Testis (tissue), 3 donors: ENCODE measurements around the gene CSNK2A2. TPM values are rescaled to one million over a fixed set of nuclear protein-coding genes. Genes with fewer than 3 reads are reported as not detected.
A peak's percentile ranks its signal among the peaks of the same experiment; 100 is the strongest.

Experiments
- DNase-seq: peaks from one replicate; pipeline ENCODE4 v3.0.0-alpha.2; 2019
- H3K27ac ChIP-seq, 2 donors: fragments of 200-600 bp; sonication (generic); one replicate each; pipeline ENCODE4 v1.5.1; 2019
- H3K27me3 ChIP-seq: fragments of 200-600 bp; sonication (generic); one replicate; pipeline ENCODE4 v1.5.1; 2019
- H3K36me3 ChIP-seq: fragments of 200-600 bp; sonication (generic); one replicate; pipeline ENCODE4 v1.5.1; 2017; ENCODE audit warnings: low read depth; ENCODE audit errors: missing control alignments
- H3K4me1 ChIP-seq: fragments of 200-600 bp; sonication (generic); one replicate; pipeline ENCODE4 v1.5.1; 2019
- H3K4me3 ChIP-seq, 2 donors: fragments of 200-600 bp; sonication (generic); one replicate each; pipeline ENCODE4 v1.5.1; 2017 to 2019
- H3K9me3 ChIP-seq: fragments of 200-600 bp; sonication (generic); one replicate; pipeline ENCODE4 v1.5.1; 2017
- CTCF ChIP-seq, 3 experiments: fragments of 450-650 bp in 2 of 3; fragments of 200-600 bp in 1 of 3; sonication (generic) in 1 of 3; IDR thresholded peaks; one replicate each; pipeline ENCODE4 v1.5.1; 2016 to 2019; ENCODE audit warnings: antibody characterized with exemption in 3 of 3, mild to moderate bottlenecking in 2 of 3, moderate library complexity in 1 of 3
- POLR2A ChIP-seq: fragments of 450-650 bp; IDR thresholded peaks from one replicate; pipeline ENCODE4 v1.6.1; 2017; ENCODE audit warnings: antibody characterized with exemption, mild to moderate bottlenecking, moderate library complexity
- WGBS, 2 donors: methylation state at CpG; one replicate each; pipeline ENCODE4 v1.1.5; 2018; 5-methylcytosine and 5-hydroxymethylcytosine counted together
- intact Hi-C: fragments of 100-400 bp; cut with DNase I; formaldehyde crosslinking; loops from one replicate; pipeline ENCODE4 v1.15.1; 2023; ENCODE audit warnings: low total_unique reads
- polyA plus RNA-seq: library from polyadenylated mRNA; stranded (reverse); fragments of 350-450 nt; fragmentation: Illumina TruSeq; extraction: RNeasy Lipid Tissue Mini Kit (QIAGEN cat#74804); gene quantifications from one replicate; pipeline ENCODE4 v1.2.3, GENCODE V29; 2014; ENCODE audit warnings: low read depth, low replicate concordance; ENCODE audit not compliant: insufficient read depth
- total RNA-seq, 2 donors: library from RNA; depleted of rRNA; stranded (reverse); fragments of >200 nt; gene quantifications; one replicate each; pipeline ENCODE4 v1.2.3, GENCODE V29; 2016

The CSNK2A2 gene
- total and polyA plus RNA-seq, 3 donors from 2014 or later = 101 to 299 (median 119) TPM

DNA sequence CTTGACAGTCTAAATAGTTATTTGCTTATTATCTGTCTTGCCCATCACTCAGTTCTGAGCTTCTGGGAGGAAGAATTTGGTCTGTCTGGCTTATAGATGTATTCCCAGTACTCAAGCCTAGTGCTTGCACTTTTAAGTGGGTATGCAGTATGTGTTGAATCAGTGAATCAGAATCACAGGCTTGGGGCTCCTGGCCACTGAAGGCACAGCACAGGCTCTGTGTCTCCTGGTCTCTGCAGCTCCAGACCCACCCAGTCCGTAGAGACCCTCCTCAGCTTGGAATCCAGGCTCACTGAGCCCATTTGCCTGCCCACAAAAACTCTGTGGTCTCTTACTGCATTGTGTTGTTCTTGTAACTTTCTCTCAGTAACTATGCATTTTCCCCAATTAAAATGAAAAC lies 49.4 kb downstream of the CSNK2A2 start:
- DNase-seq = no peak
- no peaks in the 10 kb centered on the region for H3K36me3 ChIP-seq
- no peaks in the 10 kb centered on the region for H3K4me1 ChIP-seq
- no peak for TF ChIP-seq POLR2A
- no peak for TF ChIP-seq CTCF (IDR thresholded peaks at IDR 0.05)
- no peak overlapping the region for H3K4me3 ChIP-seq
- WGBS, 2 donors = 83 to 100% methylated on average over 1 of the region's 1 CpG
- no peaks in the 10 kb centered on the region for H3K27me3 ChIP-seq
- no peaks in the 10 kb centered on the region for H3K9me3 ChIP-seq
- H3K27ac ChIP-seq = no peak overlapping the region
- intact Hi-C loops = no loop called here

- intact Hi-C loops = no loop called here
- Histone ChIP-seq H3K4me3 (no peak overlapping the region), H3K27ac (no peak overlapping the region), H3K9me3 (no peaks in the 10 kb centered on the region), H3K27me3 (no peaks in the 10 kb centered on the region), H3K36me3 (no peaks in the 10 kb centered on the region), H3K4me1 (no peaks in the 10 kb centered on the region)
- WGBS, 2 donors = 94 to 97% methylated on average over 2 of the region's 2 CpGs
- DNase-seq = no peak
- no peak for TF ChIP-seq POLR2A
- no peak for TF ChIP-seq CTCF (IDR thresholded peaks at IDR 0.05)
Observed at GRCh38 chr16:58148099-58148498, 49.8 kb downstream of the CSNK2A2 start.

DNA sequence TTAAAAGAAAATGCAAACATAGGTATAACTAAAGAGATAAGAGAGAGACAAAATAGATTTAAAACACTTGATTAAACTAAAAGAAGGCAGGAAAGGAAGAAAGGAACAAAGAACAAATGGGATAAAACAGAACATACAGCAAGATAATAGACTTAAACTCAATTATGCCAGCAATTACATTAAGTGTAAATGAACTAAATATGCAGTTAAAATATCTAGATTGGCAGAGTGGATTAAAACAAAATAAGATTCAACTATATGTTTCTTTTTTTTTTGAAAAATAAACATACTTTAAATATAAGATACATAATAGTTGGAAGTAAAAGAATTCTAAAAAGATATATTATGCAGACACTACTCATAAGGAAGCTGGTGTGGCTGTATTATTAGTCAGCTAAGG lies 59.1 kb downstream of the CSNK2A2 start:
- no peaks in the 10 kb centered on the region for H3K36me3 ChIP-seq
- H3K4me1 ChIP-seq = no peaks in the 10 kb centered on the region
- intact Hi-C loops = no loop called here
- DNase-seq = no peak
- H3K27ac ChIP-seq = no peak overlapping the region
- no peaks in the 10 kb centered on the region for H3K27me3 ChIP-seq
- TF ChIP-seq CTCF (IDR thresholded peaks at IDR 0.05) = no peak
- TF ChIP-seq POLR2A = no peak
- H3K4me3 ChIP-seq = no peak overlapping the region
- no peaks in the 10 kb centered on the region for H3K9me3 ChIP-seq

DNA sequence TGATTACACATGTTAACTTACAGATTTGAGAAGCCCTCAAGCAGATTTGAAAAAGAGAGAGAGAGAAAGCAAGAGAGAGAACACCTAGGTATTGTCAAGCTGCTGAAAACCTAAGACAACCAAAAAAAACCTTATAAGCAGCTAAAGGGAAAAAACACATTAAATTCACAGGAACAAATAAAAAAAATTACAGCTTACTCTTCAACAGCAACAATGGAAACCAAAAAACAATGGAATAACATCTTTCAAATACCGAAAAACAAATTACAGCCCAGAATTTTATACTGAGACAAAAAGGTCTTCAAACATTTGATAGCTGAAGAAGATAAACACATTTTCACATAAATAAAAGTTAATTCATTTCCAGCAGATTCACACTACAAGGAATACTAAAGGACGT lies 60.3 kb downstream of the CSNK2A2 start:
- no peak overlapping the region for H3K4me3 ChIP-seq
- no peak overlapping the region for H3K27ac ChIP-seq
- no peaks in the 10 kb centered on the region for H3K4me1 ChIP-seq
- no peak for DNase-seq
- TF ChIP-seq POLR2A = no peak
- TF ChIP-seq CTCF (IDR thresholded peaks at IDR 0.05) = no peak
- no peaks in the 10 kb centered on the region for H3K36me3 ChIP-seq
- WGBS, 2 donors = 59 to 93% methylated on average over 2 of the region's 2 CpGs
- H3K27me3 ChIP-seq = no peaks in the 10 kb centered on the region
- H3K9me3 ChIP-seq = no peaks in the 10 kb centered on the region
- intact Hi-C loops = no loop called here

DNA sequence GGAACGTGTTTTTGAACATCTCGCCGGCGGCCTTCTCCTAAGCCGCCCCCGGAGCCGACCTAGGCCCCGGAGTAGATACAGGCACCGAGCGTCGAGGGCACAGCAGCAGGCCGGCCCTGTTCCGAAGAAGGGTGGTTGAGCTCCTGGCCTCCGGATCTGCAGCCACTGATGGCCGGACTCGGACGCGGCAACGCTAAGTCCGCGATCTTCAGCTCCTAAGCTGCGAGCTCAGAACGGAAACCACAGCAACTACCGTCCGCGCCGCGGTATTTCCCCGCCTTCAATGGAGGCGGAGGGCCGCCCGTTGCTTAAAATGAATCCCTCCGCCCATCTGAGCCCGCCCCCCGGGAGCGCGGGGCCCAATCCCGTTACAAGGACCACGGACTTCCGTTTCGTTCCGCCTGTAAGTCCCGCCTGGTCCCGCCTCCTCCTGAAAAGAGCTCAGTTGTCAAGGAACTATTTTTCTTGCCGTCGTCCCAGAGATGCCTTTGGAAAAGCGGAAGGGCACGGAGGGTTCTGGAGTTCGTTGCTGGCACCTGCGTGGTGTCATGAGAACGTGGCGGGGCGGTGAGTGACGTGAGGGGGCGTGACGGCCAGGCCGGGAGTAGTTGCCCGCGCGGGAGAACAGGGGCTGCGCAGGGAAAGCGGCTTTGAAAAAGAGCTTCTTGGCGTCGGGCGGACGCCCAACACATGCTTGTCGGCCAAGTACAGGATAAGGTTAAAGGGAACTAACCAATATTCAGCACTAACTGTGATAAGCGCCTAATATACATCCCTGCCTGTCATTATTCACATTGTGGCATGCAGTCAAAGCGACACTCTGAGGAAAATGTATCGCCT lies 68.6 kb downstream of the CSNK2A2 start, which contains the start of gene CFAP20:
TSS of gene CFAP20 (minus strand) at position 285 of the 840 bp plus-strand sequence. CDS start at position 19, 266 bp downstream.
- peaks cover 24% of the 10 kb centered on the region for H3K4me1 ChIP-seq
- DNase-seq = peak; percentile 100
- no peaks in the 10 kb centered on the region for H3K36me3 ChIP-seq
- H3K4me3 ChIP-seq = peak within 1 kb of the TSS; percentile 79 to 95
- intact Hi-C loops = no loop called here
- TF ChIP-seq POLR2A (peak; percentile 54), CTCF (IDR thresholded peaks at IDR 0.05) (no peak)
- H3K27me3 ChIP-seq = no peaks in the 10 kb centered on the region
- 2% methylated on average over 38 to 70 of the region's 70 CpGs for WGBS, 2 donors
- H3K27ac ChIP-seq = peak within 1 kb of the TSS; percentile 79 to 89
- no peaks in the 10 kb centered on the region for H3K9me3 ChIP-seq
